GM12875 (cell line): Measurements from ENCODE around the gene ZNF185.

Source experiments
- H3K4me3 ChIP-seq: one replicate; pipeline ENCODE4 v1.5.1; 2011; ENCODE audit warnings: low read depth, low read length, control low read depth
- TF ChIP-seq, protein P1 (sequence below): IDR thresholded peaks from 2 replicates; pipeline ENCODE4 v1.5.1; 2011; ENCODE audit warnings: low read depth, mild to moderate bottlenecking, control low read depth, inconsistent platforms, low read length, moderate library complexity, borderline replicate concordance; ENCODE audit not compliant: insufficient read depth

The ZNF185 gene

GRCh38 chrX:152869972-152870371 lies 27.9 kb upstream of the ZNF185 start:
- no peak overlapping the region for H3K4me3 ChIP-seq
- TF ChIP-seq, protein P1, sequence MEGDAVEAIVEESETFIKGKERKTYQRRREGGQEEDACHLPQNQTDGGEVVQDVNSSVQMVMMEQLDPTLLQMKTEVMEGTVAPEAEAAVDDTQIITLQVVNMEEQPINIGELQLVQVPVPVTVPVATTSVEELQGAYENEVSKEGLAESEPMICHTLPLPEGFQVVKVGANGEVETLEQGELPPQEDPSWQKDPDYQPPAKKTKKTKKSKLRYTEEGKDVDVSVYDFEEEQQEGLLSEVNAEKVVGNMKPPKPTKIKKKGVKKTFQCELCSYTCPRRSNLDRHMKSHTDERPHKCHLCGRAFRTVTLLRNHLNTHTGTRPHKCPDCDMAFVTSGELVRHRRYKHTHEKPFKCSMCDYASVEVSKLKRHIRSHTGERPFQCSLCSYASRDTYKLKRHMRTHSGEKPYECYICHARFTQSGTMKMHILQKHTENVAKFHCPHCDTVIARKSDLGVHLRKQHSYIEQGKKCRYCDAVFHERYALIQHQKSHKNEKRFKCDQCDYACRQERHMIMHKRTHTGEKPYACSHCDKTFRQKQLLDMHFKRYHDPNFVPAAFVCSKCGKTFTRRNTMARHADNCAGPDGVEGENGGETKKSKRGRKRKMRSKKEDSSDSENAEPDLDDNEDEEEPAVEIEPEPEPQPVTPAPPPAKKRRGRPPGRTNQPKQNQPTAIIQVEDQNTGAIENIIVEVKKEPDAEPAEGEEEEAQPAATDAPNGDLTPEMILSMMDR = no peak

DNA sequence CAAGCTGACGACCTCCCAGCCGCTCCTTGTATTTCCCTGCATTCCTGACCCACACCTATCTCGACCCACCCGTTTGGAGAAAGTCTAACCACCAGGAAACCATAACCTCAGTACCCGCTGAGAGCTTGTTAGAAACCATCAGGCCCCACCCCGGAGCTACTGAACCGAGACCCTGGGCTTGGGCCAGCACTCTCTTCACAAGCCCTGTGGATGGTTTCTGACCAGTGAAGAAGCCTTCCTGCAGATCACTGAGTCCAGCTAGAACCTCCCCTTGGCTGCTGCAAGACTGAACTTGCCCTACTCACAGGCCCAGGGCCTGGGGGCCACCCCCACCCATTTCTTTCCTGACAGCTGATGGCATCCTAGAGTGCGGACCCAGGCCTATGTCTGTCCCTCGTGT lies 26.6 kb upstream of the ZNF185 start:
- TF ChIP-seq, protein P1 = no peak

GRCh38 chrX:152872522-152872921 lies 25.3 kb upstream of the ZNF185 start:
- TF ChIP-seq, protein P1 = no peak
- H3K4me3 ChIP-seq = no peak overlapping the region

More for the DNA sequence above, 26.6 kb upstream of the ZNF185 start:
- no peak overlapping the region for H3K4me3 ChIP-seq

DNA sequence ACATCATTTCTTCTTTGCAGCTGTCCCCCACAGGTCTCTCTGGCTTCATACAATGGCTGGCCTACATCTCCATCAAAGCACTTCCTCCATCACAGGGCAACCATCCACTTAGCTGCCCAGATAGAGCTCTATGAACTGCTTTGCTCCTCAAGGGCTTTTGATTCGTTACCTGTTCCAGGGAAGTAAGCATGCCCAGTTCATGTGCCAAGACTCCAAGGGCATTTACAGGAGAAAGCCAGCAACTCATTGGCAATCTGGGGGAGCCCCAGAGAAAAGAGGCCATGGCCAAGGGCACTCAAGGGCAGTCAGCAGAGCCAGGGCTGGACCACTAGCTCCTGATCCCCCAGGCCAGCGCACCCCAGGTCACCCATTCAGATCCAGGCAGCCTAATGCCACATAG lies 24.5 kb upstream of the ZNF185 start:
- TF ChIP-seq, protein P1 = no peak
- H3K4me3 ChIP-seq = no peak overlapping the region

DNA sequence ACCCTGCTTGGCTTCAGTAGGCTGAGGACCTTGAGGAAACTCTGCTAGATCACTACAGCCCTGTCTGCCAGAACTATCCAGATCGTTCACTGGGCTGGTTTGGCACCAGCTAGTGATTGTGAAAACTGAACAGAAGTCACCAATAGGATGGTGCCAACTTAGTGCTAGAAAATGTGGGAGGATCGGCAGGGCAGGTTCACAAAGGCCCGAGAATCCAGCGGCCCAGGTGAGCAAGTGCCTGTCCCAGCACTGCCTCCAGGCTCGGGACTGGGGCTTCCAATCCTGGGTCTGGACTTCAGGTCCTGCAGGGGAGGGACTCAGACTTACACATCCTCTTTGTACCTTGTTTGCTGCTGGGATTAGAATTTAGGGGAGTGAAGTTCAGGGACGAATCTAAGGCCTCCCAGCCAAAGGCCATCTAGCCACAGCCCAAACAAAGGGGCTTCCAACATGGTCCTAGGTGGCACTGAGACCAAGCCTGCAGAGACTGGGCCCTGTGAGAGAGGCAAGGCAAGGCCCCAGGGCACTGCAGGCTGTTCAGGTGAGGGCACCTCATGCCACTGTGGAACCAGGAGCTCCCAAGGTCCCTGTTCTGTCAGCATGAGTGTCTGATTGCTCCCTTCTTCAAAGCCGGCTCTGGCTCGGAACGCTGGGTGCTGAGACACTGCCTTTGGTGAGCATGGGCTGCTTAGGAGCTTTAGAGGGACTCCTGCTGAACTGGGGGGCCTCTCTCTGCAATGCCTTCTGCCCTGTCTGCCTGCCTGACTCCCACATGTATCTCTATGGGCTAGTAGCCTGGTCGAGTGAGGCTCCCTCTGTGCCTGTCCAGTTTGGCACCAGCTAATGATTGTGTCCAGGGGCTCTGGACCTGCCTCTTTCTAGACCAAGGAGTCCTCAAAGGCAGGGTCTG lies 20.7 kb upstream of the ZNF185 start:
- TF ChIP-seq, protein P1 = no peak
- no peak overlapping the region for H3K4me3 ChIP-seq

- no peak overlapping the region for H3K4me3 ChIP-seq
- TF ChIP-seq, protein P1 = no peak
Observed at GRCh38 chrX:152878976-152879755, 18.7 kb upstream of the ZNF185 start.
